ENCODE measurements around the gene DTX4. TPM values are rescaled to one million over a fixed set of nuclear protein-coding genes. Genes with fewer than 3 reads are reported as not detected.

The DTX4 gene
- polyA plus RNA-seq, 4 donors: 12.2 to 50.3 (median 22.4) TPM

DNA sequence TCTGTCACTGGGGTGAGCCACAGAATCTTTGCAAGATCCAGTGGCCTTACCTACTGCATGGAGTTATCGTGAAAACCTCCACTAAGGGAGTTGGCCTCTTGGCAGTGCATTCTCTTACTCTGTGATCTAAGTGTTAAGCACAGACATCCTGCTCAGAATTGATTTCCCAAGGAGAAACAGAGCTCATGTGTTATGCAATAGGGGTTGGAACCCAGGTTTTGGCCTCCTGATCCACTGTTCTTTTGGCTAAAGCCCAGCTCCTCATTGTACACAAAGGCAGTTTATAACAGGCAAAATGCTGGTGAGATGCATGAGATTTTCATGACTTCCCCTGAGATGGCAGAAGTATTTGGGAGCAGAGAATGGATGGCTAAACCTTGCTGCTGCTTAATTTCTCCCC is 11.8 kb downstream of the DTX4 start:
- peaks cover 5 to 68% (median 8%) of the 10 kb centered on the region in 3 donors for H3K4me1 ChIP-seq (ENCODE audit: control insufficient read depth in 3 of 3, insufficient read depth in 2 of 3, low read depth in 1 of 3, low read length in 2 of 3)

DNA sequence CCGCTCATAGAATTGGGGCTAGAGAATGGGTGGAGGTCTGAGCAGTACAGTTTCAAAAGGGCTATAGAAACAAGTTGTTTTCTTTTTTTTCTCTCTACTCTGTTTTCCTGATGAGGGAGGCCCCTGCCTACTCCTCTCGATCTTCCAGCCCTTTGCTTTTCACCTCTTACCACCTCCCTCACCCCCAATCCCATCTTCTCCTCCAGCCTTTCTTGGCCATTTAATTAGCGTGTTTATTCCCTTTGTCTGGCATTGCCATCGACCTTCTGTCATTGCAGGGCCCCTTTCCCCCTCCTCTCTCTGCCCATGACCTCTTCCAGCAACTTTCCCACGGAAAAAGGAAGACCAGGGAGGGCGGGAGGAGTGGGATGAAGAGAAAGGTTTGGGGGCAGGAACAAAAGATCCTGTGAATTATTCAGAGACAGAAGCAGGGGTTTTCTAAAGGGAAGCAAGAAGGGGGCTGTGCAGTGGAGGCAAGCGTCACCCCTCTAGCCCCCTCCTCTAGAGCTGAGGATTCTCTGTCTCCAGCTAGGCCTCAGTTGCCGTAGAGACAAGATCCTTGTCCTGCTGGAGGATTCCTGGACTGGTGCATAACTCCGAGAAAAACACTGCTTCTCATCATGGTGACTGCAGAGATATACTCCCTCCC is 12.9 kb downstream of the DTX4 start:
- Histone ChIP-seq H3K27ac (ENCODE audit: low read depth in 1 of 3, low read length in 2 of 3) (peak overlapping the region; percentile 53 to 96 (median 96)), H3K27me3 (ENCODE audit: control insufficient read depth in 3 of 3, insufficient read depth in 3 of 3, low read length in 3 of 3) (no peaks in the 10 kb centered on the region), H3K36me3 (ENCODE audit: control insufficient read depth in 3 of 3, insufficient read depth in 2 of 3, low read depth in 1 of 3, low read length in 3 of 3) (peaks cover 3 to 73% (median 3%) of the 10 kb centered on the region in 3 donors), H3K9me3 (ENCODE audit: control insufficient read depth in 2 of 2, insufficient read depth in 1 of 2, low read depth in 1 of 2, low read length in 1 of 2) (no peaks in the 10 kb centered on the region), H3K4me1 (ENCODE audit: control insufficient read depth in 3 of 3, insufficient read depth in 2 of 3, low read depth in 1 of 3, low read length in 2 of 3) (peaks cover 5 to 77% (median 11%) of the 10 kb centered on the region in 3 donors), H3K4me3 (ENCODE audit: low read depth in 1 of 3, low read length in 3 of 3) (peak overlapping the region in 1 of 3 donors; percentile 31)
- DNase-seq (no peak), FAIRE-seq (no peak)
- 25 to 51% (median 48%) methylated on average over 9 of the region's 9 CpGs for WGBS, 3 donors

More for the DNA sequence above, 11.8 kb downstream of the DTX4 start:
- no peak for FAIRE-seq
- H3K4me3 ChIP-seq (ENCODE audit: low read depth in 1 of 3, low read length in 3 of 3): no peak overlapping the region
- H3K9me3 ChIP-seq (ENCODE audit: control insufficient read depth in 2 of 2, insufficient read depth in 1 of 2, low read depth in 1 of 2, low read length in 1 of 2): peaks cover 0 to 8% of the 10 kb centered on the region in 2 donors
- DNase-seq: peak in 1 of 2 donors; percentile 12
- 20 to 42% (median 27%) methylated on average over 1 of the region's 1 CpG for WGBS, 3 donors
- H3K27me3 ChIP-seq (ENCODE audit: control insufficient read depth in 3 of 3, insufficient read depth in 3 of 3, low read length in 3 of 3): no peaks in the 10 kb centered on the region
- peaks cover 0 to 70% (median 3%) of the 10 kb centered on the region in 3 donors for H3K36me3 ChIP-seq (ENCODE audit: control insufficient read depth in 3 of 3, insufficient read depth in 2 of 3, low read depth in 1 of 3, low read length in 3 of 3)
- H3K27ac ChIP-seq (ENCODE audit: low read depth in 1 of 3, low read length in 2 of 3): peak overlapping the region in 2 of 3 donors; percentile 28 to 96

DNA sequence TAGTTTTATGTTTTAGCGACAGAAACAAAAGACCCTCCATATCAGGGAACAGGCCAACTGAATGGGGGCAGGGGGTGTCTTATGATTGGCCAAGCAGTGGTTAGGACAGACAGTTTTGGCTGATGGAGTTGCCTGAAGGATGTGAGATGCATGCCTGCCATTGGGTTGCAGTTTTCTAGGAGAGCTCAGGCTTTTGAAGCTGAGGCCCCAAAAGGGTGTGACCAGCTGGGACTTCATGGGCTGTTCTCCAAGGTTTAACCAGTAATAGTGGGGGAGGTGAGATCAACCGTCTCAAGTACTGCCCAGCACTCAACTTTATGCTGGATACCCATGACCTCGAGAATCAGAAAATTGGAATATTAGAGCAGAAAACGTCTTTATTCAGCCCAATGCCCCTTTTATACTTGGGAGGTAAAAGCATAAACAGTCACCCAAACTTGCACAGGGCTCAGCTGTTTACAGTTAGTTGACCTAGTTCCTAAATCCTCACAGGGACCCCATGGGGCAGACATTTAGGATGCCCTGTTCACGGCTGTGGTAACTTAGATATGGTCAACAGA is 13.5 kb downstream of the DTX4 start:
- Histone ChIP-seq H3K9me3 (ENCODE audit: control insufficient read depth in 2 of 2, insufficient read depth in 1 of 2, low read depth in 1 of 2, low read length in 1 of 2) (no peaks in the 10 kb centered on the region), H3K36me3 (ENCODE audit: control insufficient read depth in 3 of 3, insufficient read depth in 2 of 3, low read depth in 1 of 3, low read length in 3 of 3) (peaks cover 3 to 75% (median 4%) of the 10 kb centered on the region in 3 donors), H3K27ac (ENCODE audit: low read depth in 1 of 3, low read length in 2 of 3) (peak overlapping the region; percentile 79 to 96 (median 96)), H3K4me3 (ENCODE audit: low read depth in 1 of 3, low read length in 3 of 3) (peak overlapping the region in 2 of 3 donors; percentile 14 to 31), H3K27me3 (ENCODE audit: control insufficient read depth in 3 of 3, insufficient read depth in 3 of 3, low read length in 3 of 3) (no peaks in the 10 kb centered on the region), H3K4me1 (ENCODE audit: control insufficient read depth in 3 of 3, insufficient read depth in 2 of 3, low read depth in 1 of 3, low read length in 2 of 3) (peaks cover 5 to 84% (median 14%) of the 10 kb centered on the region in 3 donors)
- DNase-seq: peak; percentile 66 to 70
- FAIRE-seq: no peak
- WGBS, 3 donors: 11 to 47% (median 30%) methylated on average over 5 of the region's 5 CpGs

DNA sequence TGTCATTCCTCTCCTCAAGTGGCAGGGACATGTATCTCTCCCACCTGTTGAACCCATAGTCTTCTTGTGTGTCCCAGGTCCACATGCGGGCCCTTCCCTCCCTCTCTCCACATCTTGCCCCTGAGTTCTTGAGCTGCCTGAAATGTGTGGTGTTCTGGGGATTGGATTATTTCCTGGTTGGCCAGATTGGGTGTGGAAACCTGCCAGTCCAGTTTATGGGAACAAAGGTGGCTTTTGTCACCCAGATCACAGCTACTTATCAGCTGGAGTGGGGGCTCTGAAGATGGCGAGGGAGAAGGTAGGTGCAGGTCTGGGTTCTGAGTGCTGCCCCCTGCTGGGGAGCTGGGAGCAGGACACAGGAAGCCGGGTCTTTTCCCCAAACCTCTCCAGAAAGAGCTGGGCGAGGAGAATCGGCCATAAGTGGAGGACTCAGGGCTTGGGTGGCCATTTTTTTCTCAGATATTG is 14.2 kb downstream of the DTX4 start:
- Histone ChIP-seq H3K4me3 (ENCODE audit: low read depth in 1 of 3, low read length in 3 of 3) (peak overlapping the region in 2 of 3 donors; percentile 14 to 31), H3K36me3 (ENCODE audit: control insufficient read depth in 3 of 3, insufficient read depth in 2 of 3, low read depth in 1 of 3, low read length in 3 of 3) (peaks cover 3 to 79% (median 4%) of the 10 kb centered on the region in 3 donors), H3K27ac (ENCODE audit: low read depth in 1 of 3, low read length in 2 of 3) (peak overlapping the region; percentile 79 to 96 (median 96)), H3K9me3 (ENCODE audit: control insufficient read depth in 2 of 2, insufficient read depth in 1 of 2, low read depth in 1 of 2, low read length in 1 of 2) (no peaks in the 10 kb centered on the region), H3K4me1 (ENCODE audit: control insufficient read depth in 3 of 3, insufficient read depth in 2 of 3, low read depth in 1 of 3, low read length in 2 of 3) (peaks cover 5 to 91% (median 14%) of the 10 kb centered on the region in 3 donors), H3K27me3 (ENCODE audit: control insufficient read depth in 3 of 3, insufficient read depth in 3 of 3, low read length in 3 of 3) (no peaks in the 10 kb centered on the region)
- FAIRE-seq (no peak), DNase-seq (peak; percentile 95 to 97)
- 15 to 47% (median 25%) methylated on average over 5 of the region's 5 CpGs for WGBS, 3 donors

DNA sequence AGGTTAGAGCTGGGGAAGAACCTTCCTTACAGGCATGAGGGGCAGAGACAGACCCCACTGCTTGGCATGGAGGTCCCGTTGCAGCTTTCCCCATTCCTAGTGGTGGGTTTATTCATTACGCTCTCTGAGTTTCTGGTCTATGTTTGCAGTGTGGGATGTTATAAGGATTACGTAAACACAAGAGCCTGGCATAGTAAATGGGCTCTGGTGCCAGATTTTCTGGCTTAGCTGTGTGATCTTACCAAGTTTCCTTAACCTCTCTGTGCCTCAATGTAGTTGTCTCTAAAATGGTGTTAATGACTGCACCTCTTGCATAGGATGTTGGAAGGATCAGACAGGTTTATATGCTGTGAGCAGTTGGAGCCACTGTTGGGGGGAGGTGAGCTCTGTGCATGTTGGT is 15.1 kb downstream of the DTX4 start:
- peak overlapping the region; percentile 24 to 96 (median 96) for H3K27ac ChIP-seq (ENCODE audit: low read depth in 1 of 3, low read length in 2 of 3)
- H3K4me3 ChIP-seq (ENCODE audit: low read depth in 1 of 3, low read length in 3 of 3): no peak overlapping the region
- WGBS, 3 donors: 69 to 79% (median 69%) methylated on average over 3 of the region's 3 CpGs
- no peaks in the 10 kb centered on the region for H3K27me3 ChIP-seq (ENCODE audit: control insufficient read depth in 3 of 3, insufficient read depth in 3 of 3, low read length in 3 of 3)
- FAIRE-seq (no peak), DNase-seq (no peak)
- H3K9me3 ChIP-seq (ENCODE audit: control insufficient read depth in 2 of 2, insufficient read depth in 1 of 2, low read depth in 1 of 2, low read length in 1 of 2): no peaks in the 10 kb centered on the region
- peaks cover 0 to 76% (median 4%) of the 10 kb centered on the region in 3 donors for H3K36me3 ChIP-seq (ENCODE audit: control insufficient read depth in 3 of 3, insufficient read depth in 2 of 3, low read depth in 1 of 3, low read length in 3 of 3)
- peaks cover 5 to 95% (median 14%) of the 10 kb centered on the region in 3 donors for H3K4me1 ChIP-seq (ENCODE audit: control insufficient read depth in 3 of 3, insufficient read depth in 2 of 3, low read depth in 1 of 3, low read length in 2 of 3)

DNA sequence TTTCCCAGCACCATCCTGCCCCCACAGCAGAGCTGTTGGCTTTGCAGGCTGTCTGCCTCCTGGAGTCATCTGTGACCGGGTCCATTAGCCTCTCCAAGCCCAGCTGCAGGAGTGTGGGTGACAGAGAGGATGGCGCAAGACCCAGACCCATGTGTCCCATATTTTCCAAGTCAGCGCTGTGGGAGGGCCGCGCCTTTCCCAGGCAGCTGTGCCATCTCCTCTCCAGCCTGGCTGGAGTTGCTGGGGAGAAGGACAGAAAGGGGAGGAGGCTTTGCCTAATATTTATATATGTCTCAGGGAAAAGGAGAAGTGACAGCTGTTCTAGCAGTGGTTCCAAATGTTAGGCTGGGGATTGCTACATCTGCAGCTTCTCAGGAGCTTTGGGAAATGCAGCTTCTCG is 15.7 kb downstream of the DTX4 start:
- FAIRE-seq (no peak), DNase-seq (peak; percentile 35 to 60)
- peak overlapping the region in 2 of 3 donors; percentile 28 to 96 for H3K27ac ChIP-seq (ENCODE audit: low read depth in 1 of 3, low read length in 2 of 3)
- H3K9me3 ChIP-seq (ENCODE audit: control insufficient read depth in 2 of 2, insufficient read depth in 1 of 2, low read depth in 1 of 2, low read length in 1 of 2): no peaks in the 10 kb centered on the region
- peaks cover 5 to 91% (median 14%) of the 10 kb centered on the region in 3 donors for H3K4me1 ChIP-seq (ENCODE audit: control insufficient read depth in 3 of 3, insufficient read depth in 2 of 3, low read depth in 1 of 3, low read length in 2 of 3)
- no peaks in the 10 kb centered on the region for H3K27me3 ChIP-seq (ENCODE audit: control insufficient read depth in 3 of 3, insufficient read depth in 3 of 3, low read length in 3 of 3)
- no peak overlapping the region for H3K4me3 ChIP-seq (ENCODE audit: low read depth in 1 of 3, low read length in 3 of 3)
- H3K36me3 ChIP-seq (ENCODE audit: control insufficient read depth in 3 of 3, insufficient read depth in 2 of 3, low read depth in 1 of 3, low read length in 3 of 3): peaks cover 0 to 75% (median 4%) of the 10 kb centered on the region in 3 donors
- WGBS, 3 donors: 41 to 48% (median 43%) methylated on average over 6 of the region's 6 CpGs

DNA sequence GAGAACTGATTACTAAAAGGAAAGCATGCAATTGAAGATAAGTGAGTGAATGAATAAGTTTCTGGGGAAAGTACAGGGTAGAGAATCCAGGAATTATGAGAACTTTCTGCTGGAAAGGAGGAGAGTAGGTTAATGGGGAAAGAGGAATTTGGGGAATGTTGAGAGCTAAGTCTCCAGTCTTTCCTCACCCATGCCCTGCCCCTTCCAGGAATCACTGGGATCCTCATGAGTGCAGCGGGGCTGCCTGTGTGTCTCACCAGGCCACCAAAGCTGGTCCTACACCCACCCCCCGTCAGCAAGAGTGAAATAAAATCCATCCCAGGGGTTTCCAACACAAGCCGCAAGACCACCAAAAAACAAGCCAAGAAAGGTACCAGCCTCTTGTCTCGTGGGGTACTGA is 17.0 kb downstream of the DTX4 start:
- peaks cover 5 to 77% (median 14%) of the 10 kb centered on the region in 3 donors for H3K4me1 ChIP-seq (ENCODE audit: control insufficient read depth in 3 of 3, insufficient read depth in 2 of 3, low read depth in 1 of 3, low read length in 2 of 3)
- 73 to 82% (median 77%) methylated on average over 4 of the region's 4 CpGs for WGBS, 3 donors

DNA sequence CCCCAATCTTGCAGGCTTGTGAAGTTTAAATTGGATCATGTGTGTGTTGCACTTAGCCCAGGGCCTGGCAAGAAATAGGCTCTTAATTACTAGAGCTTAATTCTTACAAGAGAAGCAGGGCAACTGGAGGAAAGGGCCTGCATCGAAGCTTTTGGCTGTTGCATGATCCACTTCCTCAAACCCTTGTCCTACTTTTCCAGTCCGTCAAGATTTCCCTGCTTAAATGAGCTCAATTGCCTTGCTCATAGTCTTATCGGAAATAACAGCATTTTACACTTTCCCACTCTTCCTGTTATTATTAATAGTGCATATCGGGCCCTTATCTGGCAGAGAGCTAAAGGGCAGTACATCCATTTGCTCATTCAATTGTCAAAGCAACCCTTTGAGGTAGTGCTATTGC is 18.1 kb downstream of the DTX4 start:
- Histone ChIP-seq H3K27ac (ENCODE audit: low read depth in 1 of 3, low read length in 2 of 3) (peak overlapping the region; percentile 41 to 78 (median 67)), H3K9me3 (ENCODE audit: control insufficient read depth in 2 of 2, insufficient read depth in 1 of 2, low read depth in 1 of 2, low read length in 1 of 2) (no peaks in the 10 kb centered on the region), H3K27me3 (ENCODE audit: control insufficient read depth in 3 of 3, insufficient read depth in 3 of 3, low read length in 3 of 3) (no peaks in the 10 kb centered on the region), H3K36me3 (ENCODE audit: control insufficient read depth in 3 of 3, insufficient read depth in 2 of 3, low read depth in 1 of 3, low read length in 3 of 3) (peaks cover under 1 to 62% (median 7%) of the 10 kb centered on the region in 3 donors), H3K4me3 (ENCODE audit: low read depth in 1 of 3, low read length in 3 of 3) (no peak overlapping the region), H3K4me1 (ENCODE audit: control insufficient read depth in 3 of 3, insufficient read depth in 2 of 3, low read depth in 1 of 3, low read length in 2 of 3) (peaks cover 5 to 67% (median 14%) of the 10 kb centered on the region in 3 donors)
- FAIRE-seq: no peak
- peak; percentile 50 to 82 for DNase-seq
- 14 to 31% (median 30%) methylated on average over 4 of the region's 4 CpGs for WGBS, 3 donors

More for the DNA sequence above, 17.0 kb downstream of the DTX4 start:
- H3K27me3 ChIP-seq (ENCODE audit: control insufficient read depth in 3 of 3, insufficient read depth in 3 of 3, low read length in 3 of 3): no peaks in the 10 kb centered on the region
- H3K4me3 ChIP-seq (ENCODE audit: low read depth in 1 of 3, low read length in 3 of 3): no peak overlapping the region
- no peak for DNase-seq
- peaks cover 0 to 65% (median 5%) of the 10 kb centered on the region in 3 donors for H3K36me3 ChIP-seq (ENCODE audit: control insufficient read depth in 3 of 3, insufficient read depth in 2 of 3, low read depth in 1 of 3, low read length in 3 of 3)
- no peak for FAIRE-seq
- H3K9me3 ChIP-seq (ENCODE audit: control insufficient read depth in 2 of 2, insufficient read depth in 1 of 2, low read depth in 1 of 2, low read length in 1 of 2): no peaks in the 10 kb centered on the region
- H3K27ac ChIP-seq (ENCODE audit: low read depth in 1 of 3, low read length in 2 of 3): peak overlapping the region in 1 of 3 donors; percentile 3

Measured in small intestine (tissue), 7 donors.